ENCODE measurements around the gene ATF7. TPM values are rescaled to one million over a fixed set of nuclear protein-coding genes. Genes with fewer than 3 reads are reported as not detected.

Gene ATF7
- total and polyA plus RNA-seq, 2 donors (not counting 3 experiments of a cell fraction or from before 2014, with no cell fraction given), result 36.0 to 68.5 TPM

DNA sequence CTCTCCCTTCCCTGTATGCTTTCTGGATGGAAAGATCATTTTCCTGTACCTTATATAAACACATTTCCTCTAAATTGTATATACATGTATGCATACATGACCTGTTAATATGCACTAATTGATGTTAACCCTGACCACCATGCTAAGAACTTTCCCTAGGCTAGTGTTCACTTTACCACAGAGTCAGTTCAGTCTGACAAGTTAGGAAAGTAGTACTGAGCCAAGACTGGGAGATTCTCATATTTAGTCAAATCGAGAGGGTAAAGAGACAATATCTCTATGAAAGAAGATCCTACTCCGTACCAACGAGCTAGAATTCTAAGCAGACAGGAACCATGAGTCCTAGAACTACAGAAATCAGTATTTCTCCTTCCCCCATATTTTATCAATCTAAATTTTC lies 36.8 kb downstream of the ATF7 start:
- Histone ChIP-seq H3K36me3 (ENCODE audit: control insufficient read depth in 2 of 2, extremely low read depth in 1 of 2, insufficient read depth in 2 of 2, low read length in 2 of 2) (peaks cover 0 to 2% of the 10 kb centered on the region in 2 experiments), H3K4me3 (replicated peaks in 1 of 3; ENCODE audit: insufficient read depth in 1 of 3, low read depth in 1 of 3, low read length in 3 of 3) (no peak overlapping the region), H2AFZ (ENCODE audit: low read depth, low read length) (no peak overlapping the region), H4K20me1 (replicated peaks; ENCODE audit: control insufficient read depth, extremely low read depth, insufficient read depth, low read length) (no peaks in the 10 kb centered on the region), H3K9ac (replicated peaks; ENCODE audit: extremely low read depth, insufficient read depth, low read length) (no peak overlapping the region), H3K4me2 (ENCODE audit: insufficient read depth, low read length) (no peak overlapping the region), H3K9me1 (replicated peaks; ENCODE audit: control insufficient read depth, extremely low read depth, insufficient read depth, low read length) (no peaks in the 10 kb centered on the region), H3K27ac (ENCODE audit: insufficient read depth, low read depth, low read length) (no peak overlapping the region), H3K79me2 (ENCODE audit: control insufficient read depth, insufficient read depth, low read length) (peaks cover 58% of the 10 kb centered on the region), H3K27me3 (ENCODE audit: control insufficient read depth in 2 of 2, insufficient read depth in 2 of 2, low read length in 2 of 2) (no peaks in the 10 kb centered on the region), H3K4me1 (ENCODE audit: control insufficient read depth, extremely low read depth, insufficient read depth, low read length) (peaks cover 25% of the 10 kb centered on the region), H3K9me3 (replicated peaks; ENCODE audit: control insufficient read depth, insufficient read depth, low read length) (no peaks in the 10 kb centered on the region)
- TF ChIP-seq POLR2AphosphoS5 (IDR thresholded peaks at IDR 0.05; ENCODE audit: insufficient read depth, low read depth, low read length), result no peak
- TF ChIP-seq MAX (IDR thresholded peaks at IDR 0.05; ENCODE audit: insufficient read depth, insufficient read length), result no peak
- TF ChIP-seq MYC (IDR thresholded peaks at IDR 0.05; ENCODE audit: low read depth, low read length), result no peak
- no peak for TF ChIP-seq JUN (IDR thresholded peaks at IDR 0.05; ENCODE audit: borderline replicate concordance, insufficient read depth, insufficient read length, low read depth)
- TF ChIP-seq GATA2 (IDR thresholded peaks at IDR 0.05; ENCODE audit: insufficient read depth, insufficient read length, low read depth, low read length), result no peak
- no peak for TF ChIP-seq EZH2 (IDR thresholded peaks at IDR 0.05; ENCODE audit: borderline replicate concordance, low read depth, low read length, severe bottlenecking)
- DNase-seq (ENCODE audit: low read depth, low spot score), result no peak
- ChIA-PET POLR2A (interaction anchor here (1.0 kb wide), 1 partner anchor 35 kb away, joined by 3 read pairs; no protein-coding TSS in a partner anchor), CTCF (interaction anchor here (1.1 to 1.5 kb wide), 3 partner anchors 14 to 46 kb away, joined by 3 to 12 read pairs (median 3); no protein-coding TSS in a partner anchor)
- intact Hi-C loops (cut with micrococcal nuclease), result no loop called here
- BruUV-seq (replicated peaks), result no TSS peak
- dilution Hi-C loops (cut with MboI; ENCODE audit: extremely low pct_ligation_motif_present, low sequenced_read_pairs), result no loop called here
- no peak for FAIRE-seq

DNA sequence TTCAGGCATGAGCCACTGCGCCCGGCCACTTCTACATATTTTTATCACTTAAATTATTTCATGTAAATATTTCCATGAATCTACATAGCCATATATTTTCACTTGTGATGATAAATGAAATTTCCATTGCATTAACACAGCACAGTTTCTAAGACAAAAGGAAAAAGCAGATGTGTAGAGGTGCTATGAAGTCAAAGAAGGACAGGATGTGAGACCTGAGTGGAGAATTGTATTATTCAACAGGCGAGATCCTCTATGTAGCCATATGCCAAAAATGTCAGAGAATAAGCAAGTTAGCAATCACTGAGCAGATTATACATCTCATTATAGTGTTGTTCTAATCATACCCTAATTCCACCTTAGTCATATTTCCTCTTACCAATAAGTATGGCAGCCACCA lies 38.1 kb downstream of the ATF7 start:
- ChIA-PET CTCF (interaction anchor here (1.1 to 1.5 kb wide), 2 partner anchors 20 to 45 kb away, joined by 3 to 12 read pairs; no protein-coding TSS in a partner anchor), POLR2A (no interaction called here)
- H4K20me1 ChIP-seq (replicated peaks; ENCODE audit: control insufficient read depth, extremely low read depth, insufficient read depth, low read length), result no peaks in the 10 kb centered on the region

More for the DNA sequence above, 38.1 kb downstream of the ATF7 start:
- H3K4me2 ChIP-seq (ENCODE audit: insufficient read depth, low read length), result no peak overlapping the region
- no peaks in the 10 kb centered on the region for H3K27me3 ChIP-seq (ENCODE audit: control insufficient read depth in 2 of 2, insufficient read depth in 2 of 2, low read length in 2 of 2)
- H3K9me3 ChIP-seq (replicated peaks; ENCODE audit: control insufficient read depth, insufficient read depth, low read length), result no peaks in the 10 kb centered on the region
- H3K27ac ChIP-seq (ENCODE audit: insufficient read depth, low read depth, low read length), result no peak overlapping the region
- dilution Hi-C loops (cut with MboI; ENCODE audit: extremely low pct_ligation_motif_present, low sequenced_read_pairs), result no loop called here
- H3K9me1 ChIP-seq (replicated peaks; ENCODE audit: control insufficient read depth, extremely low read depth, insufficient read depth, low read length), result no peaks in the 10 kb centered on the region
- intact Hi-C loops (cut with micrococcal nuclease), result no loop called here
- H3K36me3 ChIP-seq (ENCODE audit: control insufficient read depth in 2 of 2, extremely low read depth in 1 of 2, insufficient read depth in 2 of 2, low read length in 2 of 2), result peaks cover 0 to 2% of the 10 kb centered on the region in 2 experiments
- DNase-seq (ENCODE audit: low read depth, low spot score) (no peak), FAIRE-seq (no peak)
- H3K4me1 ChIP-seq (ENCODE audit: control insufficient read depth, extremely low read depth, insufficient read depth, low read length), result peaks cover 25% of the 10 kb centered on the region
- no TSS peak for BruUV-seq (replicated peaks)
- no peak overlapping the region for H3K9ac ChIP-seq (replicated peaks; ENCODE audit: extremely low read depth, insufficient read depth, low read length)
- H3K4me3 ChIP-seq (replicated peaks in 1 of 3; ENCODE audit: insufficient read depth in 1 of 3, low read depth in 1 of 3, low read length in 3 of 3), result no peak overlapping the region
- TF ChIP-seq MAX (IDR thresholded peaks at IDR 0.05; ENCODE audit: insufficient read depth, insufficient read length) (no peak), EZH2 (IDR thresholded peaks at IDR 0.05; ENCODE audit: borderline replicate concordance, low read depth, low read length, severe bottlenecking) (no peak), POLR2AphosphoS5 (IDR thresholded peaks at IDR 0.05; ENCODE audit: insufficient read depth, low read depth, low read length) (no peak), JUN (IDR thresholded peaks at IDR 0.05; ENCODE audit: borderline replicate concordance, insufficient read depth, insufficient read length, low read depth) (no peak), POLR2A (IDR thresholded peaks at IDR 0.05; ENCODE audit: low read depth, low read length) (no peak), MYC (IDR thresholded peaks at IDR 0.05; ENCODE audit: low read depth, low read length) (no peak), GATA2 (IDR thresholded peaks at IDR 0.05; ENCODE audit: insufficient read depth, insufficient read length, low read depth, low read length) (no peak), CTCF (IDR thresholded peaks at IDR 0.05; ENCODE audit: extremely low read depth in 1 of 2, insufficient read depth in 1 of 2, low read depth in 1 of 2, low read length in 2 of 2) (no peak), FOS (IDR thresholded peaks at IDR 0.05; ENCODE audit: borderline replicate concordance, insufficient read depth, low read length) (no peak)
- peaks cover 52% of the 10 kb centered on the region for H3K79me2 ChIP-seq (ENCODE audit: control insufficient read depth, insufficient read depth, low read length)
- H2AFZ ChIP-seq (ENCODE audit: low read depth, low read length), result no peak overlapping the region
